Measurements from ENCODE around the gene ITGA11. TPM values are rescaled to one million over a fixed set of nuclear protein-coding genes. Genes with fewer than 3 reads are reported as not detected.

Gene ITGA11
- total RNA-seq, 1 donor from 2014 or later, result not detected

GRCh38 chr15:68469162-68470048 lies 37.4 kb upstream of the ITGA11 start:
- peaks cover 5% of the 10 kb centered on the region for H3K4me1 Mint-ChIP-seq (ENCODE audit: low read depth)
- no peak overlapping the region for H3K27ac Mint-ChIP-seq
- H3K36me3 Mint-ChIP-seq (ENCODE audit: insufficient read depth), result no peaks in the 10 kb centered on the region
- no peak for TF ChIP-seq CTCF (IDR thresholded peaks at IDR 0.05; ENCODE audit: unreplicated experiment)
- H3K27me3 Mint-ChIP-seq, result peaks cover 11% of the 10 kb centered on the region
- no peak for DNase-seq (ENCODE audit: low spot score, unreplicated experiment)
- no peaks in the 10 kb centered on the region for H3K9me3 Mint-ChIP-seq (ENCODE audit: low read depth)
- H3K4me3 Mint-ChIP-seq (ENCODE audit: low read depth), result no peak overlapping the region

- no peak for TF ChIP-seq CTCF (IDR thresholded peaks at IDR 0.05; ENCODE audit: unreplicated experiment)
- no peaks in the 10 kb centered on the region for H3K9me3 Mint-ChIP-seq (ENCODE audit: low read depth)
- no peak for DNase-seq (ENCODE audit: low spot score, unreplicated experiment)
- H3K27ac Mint-ChIP-seq, result no peak overlapping the region
- H3K4me1 Mint-ChIP-seq (ENCODE audit: low read depth), result peaks cover 5% of the 10 kb centered on the region
- no peak overlapping the region for H3K4me3 Mint-ChIP-seq (ENCODE audit: low read depth)
- H3K27me3 Mint-ChIP-seq, result peaks cover 11% of the 10 kb centered on the region
- no peaks in the 10 kb centered on the region for H3K36me3 Mint-ChIP-seq (ENCODE audit: insufficient read depth)
Measured at GRCh38 chr15:68466876-68467275, 34.9 kb upstream of the ITGA11 start.

- peaks cover 11% of the 10 kb centered on the region for H3K27me3 Mint-ChIP-seq
- no peak overlapping the region for H3K4me3 Mint-ChIP-seq (ENCODE audit: low read depth)
- TF ChIP-seq CTCF (IDR thresholded peaks at IDR 0.05; ENCODE audit: unreplicated experiment), result no peak
- H3K27ac Mint-ChIP-seq, result no peak overlapping the region
- no peaks in the 10 kb centered on the region for H3K9me3 Mint-ChIP-seq (ENCODE audit: low read depth)
- no peak for DNase-seq (ENCODE audit: low spot score, unreplicated experiment)
- no peaks in the 10 kb centered on the region for H3K36me3 Mint-ChIP-seq (ENCODE audit: insufficient read depth)
- H3K4me1 Mint-ChIP-seq (ENCODE audit: low read depth), result peaks cover 5% of the 10 kb centered on the region
Measured at GRCh38 chr15:68465861-68466560, 34.0 kb upstream of the ITGA11 start.

GRCh38 chr15:68464448-68465090 lies 32.6 kb upstream of the ITGA11 start:
- Mint-ChIP-seq H3K27ac (no peak overlapping the region), H3K4me3 (ENCODE audit: low read depth) (no peak overlapping the region), H3K36me3 (ENCODE audit: insufficient read depth) (no peaks in the 10 kb centered on the region), H3K27me3 (peaks cover 11% of the 10 kb centered on the region), H3K4me1 (ENCODE audit: low read depth) (peaks cover 4% of the 10 kb centered on the region), H3K9me3 (ENCODE audit: low read depth) (no peaks in the 10 kb centered on the region)
- TF ChIP-seq CTCF (IDR thresholded peaks at IDR 0.05; ENCODE audit: unreplicated experiment), result no peak
- no peak for DNase-seq (ENCODE audit: low spot score, unreplicated experiment)

GRCh38 chr15:68463996-68464395 lies 32.0 kb upstream of the ITGA11 start:
- H3K27me3 Mint-ChIP-seq, result peaks cover 7% of the 10 kb centered on the region
- H3K4me1 Mint-ChIP-seq (ENCODE audit: low read depth), result no peaks in the 10 kb centered on the region
- H3K9me3 Mint-ChIP-seq (ENCODE audit: low read depth), result no peaks in the 10 kb centered on the region
- H3K4me3 Mint-ChIP-seq (ENCODE audit: low read depth), result no peak overlapping the region
- H3K27ac Mint-ChIP-seq, result no peak overlapping the region
- no peaks in the 10 kb centered on the region for H3K36me3 Mint-ChIP-seq (ENCODE audit: insufficient read depth)
- DNase-seq (ENCODE audit: low spot score, unreplicated experiment), result no peak
- TF ChIP-seq CTCF (IDR thresholded peaks at IDR 0.05; ENCODE audit: unreplicated experiment), result no peak
